Kidney (tissue), 14 donors: Measurements from ENCODE around the gene CHD9. TPM values are rescaled to one million over a fixed set of nuclear protein-coding genes. Genes with fewer than 3 reads are reported as not detected.
"Not testable (repeated sequence)": the region's sequence is repeated elsewhere in the genome, so short reads cannot be mapped to it uniquely, and the experiment has no call there.

Experiments
- DNase-seq, 5 donors: peaks; one replicate each; pipeline ENCODE4 v3.0.0-alpha.2; 2013 to 2020
- FAIRE-seq: peaks from 2 replicates; lab custom pipeline; 2012; peaks lifted over from hg19 to GRCh38; lab: Jason Lieb, UNC
- H3K27ac ChIP-seq, 2 donors: one replicate each; pipeline ENCODE4 v1.7.0; 2013; ENCODE audit warnings: low read depth in 2 of 2, low read length in 2 of 2, inconsistent platforms in 1 of 2
- H3K27me3 ChIP-seq: one replicate; pipeline ENCODE4 v1.7.1; 2013; ENCODE audit warnings: low read length, inconsistent platforms; ENCODE audit not compliant: control insufficient read depth, insufficient read depth
- H3K36me3 ChIP-seq, 3 donors: one replicate each; pipeline versions ENCODE4 v1.7.0 to v1.7.1; 2013; ENCODE audit warnings: low read length in 3 of 3, control low read depth in 1 of 3, inconsistent platforms in 1 of 3; ENCODE audit not compliant: insufficient read depth in 3 of 3, control insufficient read depth in 2 of 3
- H3K4me1 ChIP-seq, 3 donors: one replicate each; pipeline versions ENCODE4 v1.7.0 to v1.7.1; 2013; ENCODE audit warnings: low read length in 3 of 3, inconsistent platforms in 1 of 3, low read depth in 1 of 3; ENCODE audit not compliant: control insufficient read depth in 2 of 3, insufficient read depth in 2 of 3
- H3K4me3 ChIP-seq, 3 donors: one replicate each; pipeline versions ENCODE4 v1.7.0 to v1.8.1; 2013; ENCODE audit warnings: low read length in 3 of 3, control low read depth in 1 of 3, inconsistent platforms in 1 of 3
- H3K9ac ChIP-seq, 3 donors: one replicate each; pipeline versions ENCODE4 v1.7.0 to v1.7.1; 2013; ENCODE audit warnings: low read length in 3 of 3, control low read depth in 1 of 3, inconsistent platforms in 1 of 3
- H3K9me3 ChIP-seq, 3 donors: one replicate each; pipeline versions ENCODE4 v1.7.0 to v1.7.1; 2013; ENCODE audit warnings: low read length in 3 of 3, control low read depth in 1 of 3, inconsistent platforms in 1 of 3; ENCODE audit not compliant: control insufficient read depth in 2 of 3, insufficient read depth in 1 of 3
- intact Hi-C: fragments of 100-400 bp; cut with DNase I; formaldehyde crosslinking; loops from one replicate; pipeline ENCODE4 v1.11.1; 2022
- polyA plus RNA-seq: library from polyadenylated mRNA; stranded (reverse); fragments of 350-450 nt; fragmentation: Illumina TruSeq; extraction: RNeasy Lipid Tissue Mini Kit (QIAGEN cat#74804); gene quantifications from one replicate; pipeline ENCODE4 v1.2.3, GENCODE V29; 2014; ENCODE audit warnings: low read depth, low replicate concordance; ENCODE audit not compliant: insufficient read depth
- total RNA-seq: library from RNA; stranded (reverse); fragmentation: NEBNext Ultra II Directional; extraction: Animal tissue kit (Norgen Biotek cat#: 25700); gene quantifications from one replicate; pipeline ENCODE4 v1.2.1, GENCODE V29; 2021
- TF ChIP-seq, protein P1 (sequence below): IDR thresholded peaks from 3 replicates; pipeline ENCODE4 v1.5.1; 2012; ENCODE audit warnings: mild to moderate bottlenecking, moderate library complexity, borderline replicate concordance; ENCODE audit not compliant: insufficient read depth; ENCODE audit errors: extremely low read depth
- donor health status: control.
- donor health status: control.
- donor health status: control.
- donor health status: control.
- donor health status: control.
- donor health status: DM: yes; HTN: yes; CAD: no.
- donor health status: Normal renal cell carcinoma (clear cell type).

The CHD9 gene
- total and polyA plus RNA-seq, 2 donors from 2014 or later = 9.4 to 83.7 TPM

DNA sequence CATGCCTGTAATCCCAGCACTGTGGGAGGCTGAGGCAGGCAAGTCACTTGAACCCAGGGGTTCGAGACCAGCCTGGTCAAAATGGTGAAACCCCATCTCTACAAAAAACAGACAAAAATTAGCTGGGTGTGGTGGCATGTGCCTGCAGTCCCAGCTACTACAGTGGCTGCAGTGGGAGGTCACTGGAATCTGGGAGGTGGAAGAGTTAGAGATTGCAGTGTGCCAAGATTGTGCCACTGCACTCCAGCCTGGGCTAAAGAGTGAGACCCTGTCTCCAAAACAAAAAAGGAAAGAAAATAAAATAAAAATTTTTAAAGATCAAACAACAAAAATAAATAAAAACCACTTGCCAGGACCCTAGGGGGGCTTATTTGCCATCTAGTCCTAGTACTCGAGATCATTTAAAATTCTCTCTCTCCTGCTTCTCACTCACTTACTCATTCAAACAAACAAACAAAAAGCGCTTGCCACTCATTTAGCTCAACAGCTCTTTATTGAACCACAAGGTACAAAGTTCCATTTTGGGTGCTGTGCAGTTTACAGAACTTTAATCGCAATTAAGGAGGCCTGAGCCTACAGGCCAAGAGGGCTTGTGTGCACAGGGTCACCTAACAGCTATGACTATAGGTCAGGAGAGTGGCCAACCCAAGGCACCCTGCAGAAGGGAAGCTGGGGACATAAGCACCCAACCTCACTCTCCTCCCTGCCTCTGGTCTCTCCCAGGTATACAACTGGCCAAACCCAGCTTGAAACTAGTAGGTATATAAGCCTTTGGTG is 6.5 kb upstream of the CHD9 start:
- TF ChIP-seq, protein P1, sequence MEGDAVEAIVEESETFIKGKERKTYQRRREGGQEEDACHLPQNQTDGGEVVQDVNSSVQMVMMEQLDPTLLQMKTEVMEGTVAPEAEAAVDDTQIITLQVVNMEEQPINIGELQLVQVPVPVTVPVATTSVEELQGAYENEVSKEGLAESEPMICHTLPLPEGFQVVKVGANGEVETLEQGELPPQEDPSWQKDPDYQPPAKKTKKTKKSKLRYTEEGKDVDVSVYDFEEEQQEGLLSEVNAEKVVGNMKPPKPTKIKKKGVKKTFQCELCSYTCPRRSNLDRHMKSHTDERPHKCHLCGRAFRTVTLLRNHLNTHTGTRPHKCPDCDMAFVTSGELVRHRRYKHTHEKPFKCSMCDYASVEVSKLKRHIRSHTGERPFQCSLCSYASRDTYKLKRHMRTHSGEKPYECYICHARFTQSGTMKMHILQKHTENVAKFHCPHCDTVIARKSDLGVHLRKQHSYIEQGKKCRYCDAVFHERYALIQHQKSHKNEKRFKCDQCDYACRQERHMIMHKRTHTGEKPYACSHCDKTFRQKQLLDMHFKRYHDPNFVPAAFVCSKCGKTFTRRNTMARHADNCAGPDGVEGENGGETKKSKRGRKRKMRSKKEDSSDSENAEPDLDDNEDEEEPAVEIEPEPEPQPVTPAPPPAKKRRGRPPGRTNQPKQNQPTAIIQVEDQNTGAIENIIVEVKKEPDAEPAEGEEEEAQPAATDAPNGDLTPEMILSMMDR = no peak
- Histone ChIP-seq H3K4me1 (peaks cover 0 to 20% (median 15%) of the 10 kb centered on the region in 3 donors), H3K4me3 (no peak overlapping the region), H3K9me3 (peaks cover 0 to 5% (median 0%) of the 10 kb centered on the region in 3 donors), H3K36me3 (no peaks in the 10 kb centered on the region), H3K9ac (no peak overlapping the region), H3K27ac (no peak overlapping the region), H3K27me3 (no peaks in the 10 kb centered on the region)
- no peak for FAIRE-seq
- DNase-seq = no peak
- intact Hi-C loops = no loop called here

DNA sequence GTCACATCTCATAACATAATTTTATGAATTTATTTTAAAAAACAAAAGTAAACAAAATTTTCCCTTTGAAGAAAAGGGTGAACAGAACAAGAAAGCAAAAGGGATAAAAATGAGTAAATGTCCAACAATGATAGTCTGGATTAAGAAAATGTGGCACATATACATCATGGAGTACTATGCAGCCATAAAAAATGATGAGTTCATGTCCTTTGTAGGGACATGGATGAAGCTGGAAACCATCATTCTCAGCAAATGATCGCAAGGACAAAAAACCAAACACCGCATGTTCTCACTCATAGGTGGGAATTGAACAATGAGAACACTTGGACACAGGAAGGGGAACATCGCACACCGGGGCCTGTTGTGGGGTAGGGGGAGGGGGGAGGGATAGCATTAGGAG is 3.5 kb upstream of the CHD9 start:
- H3K9ac ChIP-seq, H3K9me3 ChIP-seq, DNase-seq, H3K36me3 ChIP-seq, intact Hi-C loops, H3K27ac ChIP-seq, FAIRE-seq, H3K27me3 ChIP-seq, H3K4me3 ChIP-seq: not testable (repeated sequence)
- peaks cover 0 to 14% (median 12%) of the 10 kb centered on the region in 3 donors for H3K4me1 ChIP-seq

DNA sequence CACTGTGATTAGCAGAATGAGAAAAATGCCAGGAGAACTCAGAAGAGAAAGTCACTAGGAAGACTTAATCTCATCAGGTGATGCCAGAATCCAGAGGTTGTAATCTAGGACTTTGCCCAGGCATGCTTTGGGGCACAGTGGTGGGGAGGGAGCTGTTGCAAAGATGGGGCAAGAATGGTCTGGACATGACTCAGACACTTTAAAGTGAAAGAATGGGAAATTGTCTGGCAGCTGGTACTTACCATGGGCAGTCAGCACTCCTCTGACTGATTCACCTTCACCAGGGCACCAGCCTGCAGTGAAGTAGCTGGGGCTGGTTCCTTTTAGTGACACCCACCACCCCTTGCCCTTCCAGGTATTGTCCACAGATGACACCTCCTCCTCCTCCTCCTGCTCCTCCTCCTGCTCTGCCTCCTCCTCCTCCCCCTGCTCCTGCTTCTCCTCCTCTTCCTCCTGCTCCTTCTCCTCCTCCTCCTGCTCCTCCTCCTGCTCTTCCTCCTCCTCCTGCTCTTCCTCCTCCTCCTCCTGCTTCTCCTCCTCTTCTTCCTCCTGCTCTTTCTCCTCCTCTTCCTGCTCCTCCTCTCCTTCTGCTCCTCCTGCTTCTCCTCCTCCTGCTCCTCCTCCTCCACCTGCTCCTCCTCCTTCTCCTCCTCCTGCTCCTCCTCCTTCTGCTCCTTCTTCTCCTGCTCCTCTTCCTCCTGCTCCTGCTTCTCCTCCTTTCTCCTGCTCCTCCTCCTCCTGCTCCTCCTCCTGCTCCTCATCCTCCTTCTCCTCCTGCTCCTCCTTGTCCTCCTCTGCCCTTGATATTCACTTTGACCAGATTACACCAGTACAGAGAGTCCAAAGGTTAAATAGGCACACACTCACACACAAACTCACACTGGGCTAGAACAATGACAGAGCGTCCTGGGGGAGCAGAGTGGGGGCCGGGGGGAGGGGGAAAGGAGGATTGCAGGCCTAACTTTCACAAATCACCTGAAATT is 2.0 kb upstream of the CHD9 start, which contains the start of gene CHD9NB:
CHD9NB (minus strand) TSS at position 379 of the 983 bp plus-strand sequence. CDS start 8,739 bp downstream, outside the sequence.
- H3K4me3 ChIP-seq = no peak within 1 kb of the TSS
- peak in 2 of 5 donors; percentile 25 to 68 for DNase-seq
- H3K27ac ChIP-seq = peak within 1 kb of the TSS in 1 of 2 donors; percentile 62
- no peak for FAIRE-seq
- H3K4me1 ChIP-seq = peaks cover 0 to 17% (median 16%) of the 10 kb centered on the region in 3 donors
- H3K9ac ChIP-seq = no peak within 1 kb of the TSS
- intact Hi-C loops = no loop called here
- no peaks in the 10 kb centered on the region for H3K36me3 ChIP-seq
- H3K9me3 ChIP-seq = no peaks in the 10 kb centered on the region
- TF ChIP-seq, protein P1 = no peak
- no peaks in the 10 kb centered on the region for H3K27me3 ChIP-seq
